ENCODE data around the gene MLLT3.

DNA sequence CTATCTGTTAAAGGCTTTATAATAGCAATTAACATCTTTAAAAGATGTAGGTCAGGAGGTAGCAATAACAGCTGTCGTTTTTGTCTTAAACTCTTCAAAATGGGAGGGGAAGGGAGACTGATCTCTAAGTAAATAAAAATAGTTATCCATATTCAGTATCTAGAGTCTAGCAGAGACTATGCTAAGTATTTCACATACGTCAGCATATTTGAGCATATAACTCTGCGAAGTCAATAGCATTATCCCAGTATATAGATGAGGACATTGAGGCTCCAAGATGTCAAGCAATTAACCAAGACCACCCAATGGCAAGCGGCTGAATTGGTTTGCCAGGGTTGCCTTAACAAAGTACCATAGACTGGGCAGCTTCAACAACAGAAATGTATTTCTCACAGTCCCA, 316.8 kb downstream of the MLLT3 start:
- TF ChIP-seq, protein P1, sequence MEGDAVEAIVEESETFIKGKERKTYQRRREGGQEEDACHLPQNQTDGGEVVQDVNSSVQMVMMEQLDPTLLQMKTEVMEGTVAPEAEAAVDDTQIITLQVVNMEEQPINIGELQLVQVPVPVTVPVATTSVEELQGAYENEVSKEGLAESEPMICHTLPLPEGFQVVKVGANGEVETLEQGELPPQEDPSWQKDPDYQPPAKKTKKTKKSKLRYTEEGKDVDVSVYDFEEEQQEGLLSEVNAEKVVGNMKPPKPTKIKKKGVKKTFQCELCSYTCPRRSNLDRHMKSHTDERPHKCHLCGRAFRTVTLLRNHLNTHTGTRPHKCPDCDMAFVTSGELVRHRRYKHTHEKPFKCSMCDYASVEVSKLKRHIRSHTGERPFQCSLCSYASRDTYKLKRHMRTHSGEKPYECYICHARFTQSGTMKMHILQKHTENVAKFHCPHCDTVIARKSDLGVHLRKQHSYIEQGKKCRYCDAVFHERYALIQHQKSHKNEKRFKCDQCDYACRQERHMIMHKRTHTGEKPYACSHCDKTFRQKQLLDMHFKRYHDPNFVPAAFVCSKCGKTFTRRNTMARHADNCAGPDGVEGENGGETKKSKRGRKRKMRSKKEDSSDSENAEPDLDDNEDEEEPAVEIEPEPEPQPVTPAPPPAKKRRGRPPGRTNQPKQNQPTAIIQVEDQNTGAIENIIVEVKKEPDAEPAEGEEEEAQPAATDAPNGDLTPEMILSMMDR (IDR thresholded peaks at IDR 0.05; ENCODE audit: low read depth, low read length), result no peak
- no peak for TF ChIP-seq EZH2phosphoT487 (IDR thresholded peaks at IDR 0.05; ENCODE audit: low read depth)

All from OCI-LY3 (cell line).